AG09319 (cell line): ENCODE results near the gene KLF17.

ENCODE experiments used
- DNase-seq: peaks from one replicate; pipeline ENCODE4 v3.0.0-alpha.2; 2010; ENCODE audit warnings: low read depth; ENCODE audit errors: extremely low read depth
- CTCF ChIP-seq: IDR thresholded peaks from 2 replicates; pipeline ENCODE4 v1.5.1; 2011; ENCODE audit warnings: low read depth, mild to moderate bottlenecking, inconsistent platforms, low read length, moderate library complexity

Gene KLF17

GRCh38 chr1:44151808-44152207 lies 33.2 kb downstream of the KLF17 start:
- DNase-seq: no peak
- TF ChIP-seq CTCF: no peak

GRCh38 chr1:44152692-44153091 lies 34.1 kb downstream of the KLF17 start:
- no peak for TF ChIP-seq CTCF

GRCh38 chr1:44154049-44154448 lies 35.4 kb downstream of the KLF17 start:
- TF ChIP-seq CTCF: no peak
- DNase-seq: no peak

More at GRCh38 chr1:44152692-44153091, 34.1 kb downstream of the KLF17 start:
- no peak for DNase-seq

GRCh38 chr1:44157903-44158302 lies 39.3 kb downstream of the KLF17 start:
- no peak for DNase-seq

GRCh38 chr1:44158871-44159270 lies 40.2 kb downstream of the KLF17 start:
- no peak for DNase-seq
- no peak for TF ChIP-seq CTCF

More at GRCh38 chr1:44157903-44158302, 39.3 kb downstream of the KLF17 start:
- TF ChIP-seq CTCF: no peak

- no peak for DNase-seq
- no peak for TF ChIP-seq CTCF
Measured at GRCh38 chr1:44161546-44161945, 42.9 kb downstream of the KLF17 start.

GRCh38 chr1:44168520-44169098 lies 50.0 kb downstream of the KLF17 start:
- no peak for DNase-seq
- TF ChIP-seq CTCF: no peak
